Esophagus squamous epithelium (tissue), 4 donors: ENCODE data around the gene FRMD6.
"Not testable (repeated sequence)": the region's sequence is repeated elsewhere in the genome, so short reads cannot be mapped to it uniquely, and the experiment has no call there.

ENCODE experiments used
- CTCF ChIP-seq, 6 experiments: fragments of 450-650 bp in 4 of 6; fragments of 200-600 bp in 2 of 6; sonication (generic) in 2 of 6; IDR thresholded peaks; one replicate each; pipeline ENCODE4 v1.5.1; 2016 to 2019; ENCODE audit warnings: antibody characterized with exemption in 6 of 6, mild to moderate bottlenecking in 4 of 6, moderate library complexity in 4 of 6
- POLR2A ChIP-seq, 4 donors: fragments of 450-650 bp; IDR thresholded peaks; one replicate each; pipeline ENCODE4 v1.6.1; 2017; ENCODE audit warnings: antibody characterized with exemption in 4 of 4, mild to moderate bottlenecking in 4 of 4, moderate library complexity in 3 of 4

- not testable (repeated sequence) for TF ChIP-seq CTCF, POLR2A (IDR thresholded peaks at IDR 0.05)
These were observed 117.6 kb downstream of the FRMD6 start for GRCh38 chr14:51769261-51769660.
